GM12801 (cell line): ENCODE data around the gene UBE2N.

Source experiments
- CTCF ChIP-seq: IDR thresholded peaks from one replicate; pipeline ENCODE4 v1.5.1; 2011; ENCODE audit warnings: control low read depth; ENCODE audit not compliant: insufficient read length; ENCODE audit errors: extremely low read depth

The UBE2N gene

GRCh38 chr12:93441617-93442410 is at the start of gene UBE2N:
Gene UBE2N (minus strand): TSS chr12:93441947. CDS start chr12:93441884, 63 bp downstream.
- TF ChIP-seq CTCF = no peak

GRCh38 chr12:93484315-93484981 is 42.7 kb upstream of the UBE2N start:
- TF ChIP-seq CTCF = no peak

- TF ChIP-seq CTCF = no peak
These were observed 41.5 kb upstream of the UBE2N start for GRCh38 chr12:93483151-93483807.

- no peak for TF ChIP-seq CTCF
These were observed 41.0 kb upstream of the UBE2N start for GRCh38 chr12:93482721-93483120.

GRCh38 chr12:93476555-93476954 is 34.8 kb upstream of the UBE2N start:
- TF ChIP-seq CTCF = no peak

GRCh38 chr12:93469386-93469785 is 27.6 kb upstream of the UBE2N start:
- TF ChIP-seq CTCF = no peak

GRCh38 chr12:93468008-93468371 is 26.2 kb upstream of the UBE2N start:
- TF ChIP-seq CTCF = no peak
